HepG2 (cell line): ENCODE data around the gene VAV2. TPM values are rescaled to one million over a fixed set of nuclear protein-coding genes. Genes with fewer than 3 reads are reported as not detected.

Source experiments
- ATAC-seq: fragments of 200-7000 bp; cut with Tn5 transposase; 3 replicates; pipeline ENCODE4 v1.9.1; 2020; ENCODE audit warnings: mild to moderate bottlenecking, moderate library complexity
- BruUV-seq: library from RNA; stranded (reverse); fragments of 400-500 nt; replicated peaks from 2 replicates; lab custom pipeline; 2021; lab: Mats Ljungman, UMichigan
- CTCF ChIA-PET: fragments of 300-600 bp; formaldehyde crosslinking; extraction: SDS; loops from one replicate; lab custom pipeline; 2021; ENCODE audit warnings: low total read pairs, inconsistent platforms, low intra/inter-chr PET ratio; lab: Yijun Ruan, JAX
- POLR2A ChIA-PET: fragments of 350-600 bp; sonication (Branson Sonifier 250); formaldehyde crosslinking; loops from one replicate; lab custom pipeline; 2020; ENCODE audit warnings: antibody characterized with exemption, inconsistent platforms; lab: Yijun Ruan, JAX
- DNase-seq: peaks from one replicate; pipeline ENCODE4 v3.0.0-alpha.2; 2015; ENCODE audit warnings: low spot score
- FAIRE-seq: peaks from 3 replicates; lab custom pipeline; 2011; peaks lifted over from hg19 to GRCh38; lab: Jason Lieb, UNC
- H2AFZ ChIP-seq: one replicate; pipeline ENCODE4 v1.6.1; 2011; ENCODE audit warnings: low read length, inconsistent platforms
- H3K27ac ChIP-seq: fragments of 300-600 bp; 3 replicates; pipeline ENCODE4 v1.8.0; 2011; ENCODE audit warnings: mixed run types, mild to moderate bottlenecking, mixed read lengths, low read length, inconsistent platforms; ENCODE audit not compliant: insufficient read depth; ENCODE audit errors: extremely low read length
- H3K27me3 ChIP-seq, 2 experiments: fragments of 200-600 bp in 1 of 2; 2 replicates in 1 of 2; 3 replicates in 1 of 2; pipeline versions ENCODE4 v1.6.0 to v1.8.0; 2011; ENCODE audit warnings: low read length in 2 of 2, mild to moderate bottlenecking in 2 of 2, moderate library complexity in 2 of 2, inconsistent platforms in 1 of 2; ENCODE audit not compliant: insufficient read depth in 2 of 2, control insufficient read depth in 1 of 2
- H3K36me3 ChIP-seq, 2 experiments: fragments of 200-600 bp in 1 of 2; replicated peaks in 1 of 2; 2 replicates in 1 of 2; 3 replicates in 1 of 2; pipeline versions ENCODE4 v1.5.1 to v1.8.0; 2011; ENCODE audit warnings: low read length in 2 of 2, inconsistent platforms in 1 of 2; ENCODE audit not compliant: insufficient read depth in 2 of 2, control insufficient read depth in 1 of 2
- H3K4me1 ChIP-seq: 2 replicates; pipeline ENCODE4 v1.5.1; 2012; ENCODE audit warnings: low read length, inconsistent platforms; ENCODE audit not compliant: insufficient read depth
- H3K4me2 ChIP-seq: 2 replicates; pipeline ENCODE4 v1.6.0; 2011; ENCODE audit warnings: low read depth, low read length, inconsistent platforms
- H3K4me3 ChIP-seq, 3 experiments: fragments of 200-600 bp in 1 of 3; sonication (generic), shearing (Covaris generic) in 1 of 3; replicated peaks in 1 of 3; 2 replicates each; pipeline ENCODE4 v1.5.1; 2011 to 2016; ENCODE audit warnings: low read length in 3 of 3, inconsistent platforms in 2 of 3, low read depth in 2 of 3, mild to moderate bottlenecking in 2 of 3, control low read depth in 1 of 3, mixed read lengths in 1 of 3; ENCODE audit not compliant: insufficient read depth in 1 of 3
- H3K79me2 ChIP-seq: one replicate; pipeline ENCODE4 v1.6.1; 2011; ENCODE audit warnings: low read length, inconsistent platforms; ENCODE audit not compliant: insufficient read depth
- H3K9ac ChIP-seq: 2 replicates; pipeline ENCODE4 v1.6.0; 2011; ENCODE audit warnings: mild to moderate bottlenecking, low read depth, low read length, inconsistent platforms; ENCODE audit not compliant: insufficient read depth
- H3K9me3 ChIP-seq: 2 replicates; pipeline ENCODE4 v1.5.1; 2012; ENCODE audit warnings: mild to moderate bottlenecking, low read length
- H4K20me1 ChIP-seq: 2 replicates; pipeline ENCODE4 v1.6.0; 2011; ENCODE audit warnings: inconsistent platforms, mild to moderate bottlenecking, low read length, moderate library complexity; ENCODE audit not compliant: insufficient read depth
- AGO2 ChIP-seq: fragments of 200-400 bp; formaldehyde crosslinking; optimal IDR thresholded peaks from 2 replicates; pipeline ENCODE3; 2017; ENCODE audit warnings: mild to moderate bottlenecking, low read depth, low read length, moderate library complexity
- HOXA3 ChIP-seq: sonication (generic); formaldehyde crosslinking; IDR thresholded peaks from 2 replicates; pipeline ENCODE4 v1.5.0; 2020; ENCODE audit warnings: missing genetic modification reagents
- NFAT5 ChIP-seq: sonication (generic); formaldehyde crosslinking; IDR thresholded peaks from 2 replicates; pipeline ENCODE4 v1.4.0; 2020; ENCODE audit warnings: missing genetic modification reagents
- SOX6 ChIP-seq, 2 experiments: fragments of 450-650 bp in 1 of 2; sonication (generic) in 1 of 2; formaldehyde crosslinking in 1 of 2; IDR thresholded peaks; 2 replicates each; pipeline versions ENCODE4 v1.4.0 to v1.6.1; 2017 to 2020; ENCODE audit warnings: antibody characterized with exemption in 1 of 2, mild to moderate bottlenecking in 1 of 2, missing genetic modification reagents in 1 of 2
- TCF7 ChIP-seq: sonication (generic); IDR thresholded peaks from 2 replicates; pipeline ENCODE4 v1.6.1; 2016; ENCODE audit warnings: antibody characterized with exemption, low read depth
- THAP9 ChIP-seq: sonication (generic); formaldehyde crosslinking; IDR thresholded peaks from 2 replicates; pipeline ENCODE4; 2020; ENCODE audit warnings: missing genetic modification reagents, mild to moderate bottlenecking, borderline replicate concordance
- ZNF292 ChIP-seq: sonication (generic); formaldehyde crosslinking; IDR thresholded peaks from 2 replicates; pipeline ENCODE4 v1.8.1; 2022; ENCODE audit warnings: mild to moderate bottlenecking, low read depth, missing genetic modification reagents, borderline replicate concordance
- ZNF674 ChIP-seq: sonication (generic); formaldehyde crosslinking; IDR thresholded peaks from 2 replicates; pipeline ENCODE4 v1.5.0; 2020; ENCODE audit warnings: low read depth, mild to moderate bottlenecking, missing genetic modification reagents
- WGBS: methylation state at CpG from one replicate; pipeline ENCODE4 v1.1.6; 2017; ENCODE audit warnings: low lambda C conversion rate; 5-methylcytosine and 5-hydroxymethylcytosine counted together
- in situ Hi-C: cut with HindIII; loops from 2 replicates; pipeline ENCODE4 v1.10.0; 2017; ENCODE audit warnings: low pct_unique_long_range_greater_than_20kb; ENCODE audit not compliant: extremely low pct_ligation_motif_present
- intact Hi-C: fragments of 100-400 bp; cut with micrococcal nuclease; formaldehyde crosslinking; loops from one replicate; pipeline ENCODE4 v1.10.0; 2022; ENCODE audit not compliant: unreplicated experiment
- polyA plus RNA-seq, 8 experiments: library from polyadenylated mRNA; depleted of rRNA in 3 of 8; stranded (reverse) in 7 of 8; unstranded in 1 of 8; fragments of >200 nt; fragmentation: Illumina TruSeq in 4 of 8; extraction: Trizol in 4 of 8; gene quantifications; 2 replicates each; pipeline versions ENCODE4 v1.2.1 to v1.2.3, GENCODE V29; 2011 to 2016; ENCODE audit warnings: low read depth in 4 of 8, missing spikeins in 1 of 8, mixed read lengths in 1 of 8; ENCODE audit not compliant: insufficient read depth in 1 of 8
- total RNA-seq, 5 experiments: library from RNA; depleted of rRNA; stranded (reverse); fragments of >200 nt; fragmentation: Illumina TruSeq; extraction: Trizol; gene quantifications; 2 replicates each; pipeline ENCODE4 v1.2.3, GENCODE V29; 2016; ENCODE audit warnings: low read depth in 1 of 5

The VAV2 gene
- total and polyA plus RNA-seq, 2 of the 13 experiments (the other 11 are each of a cell fraction or from before 2014, with no cell fraction given) = 22.5 to 22.9 TPM

- intact Hi-C loops = no loop called here
- Histone ChIP-seq H3K79me2 (no peaks in the 10 kb centered on the region), H3K9me3 (0 out of 2 replicates have a peak, but pooled peaks cover 5% of the 10 kb centered on the region), H3K27me3 (no peaks in the 10 kb centered on the region), H3K4me2 (no peak overlapping the region), H4K20me1 (no peaks in the 10 kb centered on the region; the same call in 1 of the 2 replicates), H3K36me3 (peaks cover 36 to 74% of the 10 kb centered on the region in 2 experiments; a peak in 4 of 5 replicates), H3K9ac (no peak overlapping the region), H3K4me1 (no peaks in the 10 kb centered on the region), H3K4me3 (no peak overlapping the region), H3K27ac (no peak overlapping the region), H2AFZ (no peak overlapping the region)
- TF ChIP-seq AGO2 (peak; percentile 67), THAP9 (no peak)
- ATAC-seq = no peak
- no TSS peak for BruUV-seq
- CTCF ChIA-PET = no interaction called here
- WGBS = 100% methylated on average over 5 of the region's 27 CpGs
- no peak for DNase-seq
- no peak for FAIRE-seq
- POLR2A ChIA-PET = no interaction called here
- in situ Hi-C loops = no loop called here
Measured at GRCh38 chr9:133775951-133776905, 215.9 kb downstream of the VAV2 start.

- H3K4me3 ChIP-seq = no peak overlapping the region
- intact Hi-C loops = no loop called here
- H2AFZ ChIP-seq = no peak overlapping the region
- H3K9me3 ChIP-seq = 0 out of 2 replicates have a peak, but pooled peaks cover 5% of the 10 kb centered on the region
- H3K27ac ChIP-seq = no peak overlapping the region
- H3K4me2 ChIP-seq = no peak overlapping the region
- H3K79me2 ChIP-seq = no peaks in the 10 kb centered on the region
- ChIA-PET CTCF (no interaction called here), POLR2A (no interaction called here)
- no peak for DNase-seq
- no peak for FAIRE-seq
- H3K36me3 ChIP-seq = peaks cover 29 to 68% of the 10 kb centered on the region in 2 experiments; a peak in 4 of 5 replicates
- no peaks in the 10 kb centered on the region for H3K4me1 ChIP-seq
- WGBS = 92% methylated on average over 2 of the region's 2 CpGs
- no peaks in the 10 kb centered on the region for H3K27me3 ChIP-seq
- H3K9ac ChIP-seq = no peak overlapping the region
- in situ Hi-C loops = no loop called here
- BruUV-seq = no TSS peak
- no peak for ATAC-seq
- no peaks in the 10 kb centered on the region for H4K20me1 ChIP-seq
- TF ChIP-seq HOXA3 (no peak), ZNF674 (no peak), TCF7 (no peak), SOX6 (IDR thresholded peaks at IDR 0.05) (no peak), SOX6 (CRISPR knock-in tag; IDR thresholded peaks at IDR 0.05) (no peak), NFAT5 (CRISPR knock-in tag) (no peak), ZNF292 (CRISPR knock-in tag) (no peak)
Measured at GRCh38 chr9:133775291-133775690, 216.8 kb downstream of the VAV2 start.
